Measurements from ENCODE around the gene ABCF3. TPM values are rescaled to one million over a fixed set of nuclear protein-coding genes. Genes with fewer than 3 reads are reported as not detected.
A peak's percentile ranks its signal among the peaks of the same experiment; 100 is the strongest.

ABCF3 gene
- total and polyA plus RNA-seq, 2 of the 13 experiments (the other 11 are each of a cell fraction or from before 2014, with no cell fraction given): 38.8 to 46.5 TPM

DNA sequence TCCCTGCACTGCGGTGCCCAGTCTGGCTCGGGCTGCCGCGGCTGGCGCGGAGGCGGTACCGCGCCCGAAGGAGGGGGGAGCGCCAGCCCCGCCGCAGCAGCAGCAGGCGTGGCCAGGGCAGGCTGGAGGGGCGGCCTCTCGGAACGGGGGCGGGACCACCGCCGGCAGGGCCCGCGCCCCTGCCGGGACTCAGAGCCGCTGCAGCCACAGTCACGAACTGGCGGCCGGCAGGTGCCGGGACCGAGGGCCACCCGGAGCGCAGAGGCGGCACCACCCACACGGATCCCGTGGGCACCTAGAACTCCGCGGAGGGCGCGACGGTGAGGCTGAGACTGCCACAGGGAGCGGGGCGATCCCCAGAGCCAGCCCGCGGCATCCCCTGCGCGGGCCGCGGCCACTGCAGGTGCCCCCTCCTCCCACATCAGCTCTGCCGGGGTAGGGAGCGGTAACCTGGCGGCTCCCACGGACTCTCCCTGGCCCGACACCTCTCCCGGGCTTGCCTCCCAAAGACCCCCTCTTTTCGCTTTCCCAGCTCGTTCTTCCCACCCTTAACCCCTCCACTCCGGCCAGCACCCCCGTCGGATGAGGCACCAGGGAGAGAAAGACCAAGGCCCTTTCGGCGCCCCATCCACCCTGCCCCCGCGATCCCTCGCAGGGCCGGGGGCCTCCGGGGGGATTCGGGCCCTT is 43.5 kb downstream of the ABCF3 start, which contains the start of gene VWA5B2 (continued):
- TF ChIP-seq, protein P1, sequence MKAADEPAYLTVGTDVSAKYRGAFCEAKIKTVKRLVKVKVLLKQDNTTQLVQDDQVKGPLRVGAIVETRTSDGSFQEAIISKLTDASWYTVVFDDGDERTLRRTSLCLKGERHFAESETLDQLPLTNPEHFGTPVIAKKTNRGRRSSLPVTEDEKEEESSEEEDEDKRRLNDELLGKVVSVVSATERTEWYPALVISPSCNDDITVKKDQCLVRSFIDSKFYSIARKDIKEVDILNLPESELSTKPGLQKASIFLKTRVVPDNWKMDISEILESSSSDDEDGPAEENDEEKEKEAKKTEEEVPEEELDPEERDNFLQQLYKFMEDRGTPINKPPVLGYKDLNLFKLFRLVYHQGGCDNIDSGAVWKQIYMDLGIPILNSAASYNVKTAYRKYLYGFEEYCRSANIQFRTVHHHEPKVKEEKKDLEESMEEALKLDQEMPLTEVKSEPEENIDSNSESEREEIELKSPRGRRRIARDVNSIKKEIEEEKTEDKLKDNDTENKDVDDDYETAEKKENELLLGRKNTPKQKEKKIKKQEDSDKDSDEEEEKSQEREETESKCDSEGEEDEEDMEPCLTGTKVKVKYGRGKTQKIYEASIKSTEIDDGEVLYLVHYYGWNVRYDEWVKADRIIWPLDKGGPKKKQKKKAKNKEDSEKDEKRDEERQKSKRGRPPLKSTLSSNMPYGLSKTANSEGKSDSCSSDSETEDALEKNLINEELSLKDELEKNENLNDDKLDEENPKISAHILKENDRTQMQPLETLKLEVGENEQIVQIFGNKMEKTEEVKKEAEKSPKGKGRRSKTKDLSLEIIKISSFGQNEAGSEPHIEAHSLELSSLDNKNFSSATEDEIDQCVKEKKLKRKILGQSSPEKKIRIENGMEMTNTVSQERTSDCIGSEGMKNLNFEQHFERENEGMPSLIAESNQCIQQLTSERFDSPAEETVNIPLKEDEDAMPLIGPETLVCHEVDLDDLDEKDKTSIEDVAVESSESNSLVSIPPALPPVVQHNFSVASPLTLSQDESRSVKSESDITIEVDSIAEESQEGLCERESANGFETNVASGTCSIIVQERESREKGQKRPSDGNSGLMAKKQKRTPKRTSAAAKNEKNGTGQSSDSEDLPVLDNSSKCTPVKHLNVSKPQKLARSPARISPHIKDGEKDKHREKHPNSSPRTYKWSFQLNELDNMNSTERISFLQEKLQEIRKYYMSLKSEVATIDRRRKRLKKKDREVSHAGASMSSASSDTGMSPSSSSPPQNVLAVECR (CRISPR knock-in tag; IDR thresholded peaks at IDR 0.05; ENCODE audit: borderline replicate concordance): 0 out of 2 replicates have a peak, but pooled peaks have one; percentile 0
- TF ChIP-seq STAT5B (CRISPR knock-in tag; IDR thresholded peaks at IDR 0.05): no peak
- TF ChIP-seq, protein P2, sequence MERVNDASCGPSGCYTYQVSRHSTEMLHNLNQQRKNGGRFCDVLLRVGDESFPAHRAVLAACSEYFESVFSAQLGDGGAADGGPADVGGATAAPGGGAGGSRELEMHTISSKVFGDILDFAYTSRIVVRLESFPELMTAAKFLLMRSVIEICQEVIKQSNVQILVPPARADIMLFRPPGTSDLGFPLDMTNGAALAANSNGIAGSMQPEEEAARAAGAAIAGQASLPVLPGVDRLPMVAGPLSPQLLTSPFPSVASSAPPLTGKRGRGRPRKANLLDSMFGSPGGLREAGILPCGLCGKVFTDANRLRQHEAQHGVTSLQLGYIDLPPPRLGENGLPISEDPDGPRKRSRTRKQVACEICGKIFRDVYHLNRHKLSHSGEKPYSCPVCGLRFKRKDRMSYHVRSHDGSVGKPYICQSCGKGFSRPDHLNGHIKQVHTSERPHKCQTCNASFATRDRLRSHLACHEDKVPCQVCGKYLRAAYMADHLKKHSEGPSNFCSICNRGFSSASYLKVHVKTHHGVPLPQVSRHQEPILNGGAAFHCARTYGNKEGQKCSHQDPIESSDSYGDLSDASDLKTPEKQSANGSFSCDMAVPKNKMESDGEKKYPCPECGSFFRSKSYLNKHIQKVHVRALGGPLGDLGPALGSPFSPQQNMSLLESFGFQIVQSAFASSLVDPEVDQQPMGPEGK (CRISPR knock-in tag; IDR thresholded peaks at IDR 0.05): peak; percentile 64
- 0 out of 2 replicates have a peak, but pooled peaks have one; percentile 17 for TF ChIP-seq ZZZ3 (CRISPR knock-in tag; IDR thresholded peaks at IDR 0.05; ENCODE audit: borderline replicate concordance)
- no peak for TF ChIP-seq POLR2A (IDR thresholded peaks at IDR 0.05; ENCODE audit: insufficient read depth in 1 of 2, low read depth in 2 of 2, low read length in 2 of 2)
- TF ChIP-seq BORCS8-MEF2B (CRISPR knock-in tag; IDR thresholded peaks at IDR 0.05): no peak
- TF ChIP-seq REPIN1 (CRISPR knock-in tag; IDR thresholded peaks at IDR 0.05; ENCODE audit: borderline replicate concordance, low read depth): no peak
- TF ChIP-seq TRIM24 (CRISPR knock-in tag; IDR thresholded peaks at IDR 0.05): no peak
- peak; percentile 67; the same call in 1 of the 2 replicates for TF ChIP-seq ZNF329 (CRISPR knock-in tag; IDR thresholded peaks at IDR 0.05; ENCODE audit: low read depth)
- TF ChIP-seq FOXP1 (IDR thresholded peaks at IDR 0.05): no peak
- no peak for TF ChIP-seq FOXP1 (CRISPR knock-in tag; IDR thresholded peaks at IDR 0.05)
- TF ChIP-seq ZNF296 (CRISPR knock-in tag; conservative IDR thresholded peaks at IDR 0.05): no peak
- TF ChIP-seq, protein P3, sequence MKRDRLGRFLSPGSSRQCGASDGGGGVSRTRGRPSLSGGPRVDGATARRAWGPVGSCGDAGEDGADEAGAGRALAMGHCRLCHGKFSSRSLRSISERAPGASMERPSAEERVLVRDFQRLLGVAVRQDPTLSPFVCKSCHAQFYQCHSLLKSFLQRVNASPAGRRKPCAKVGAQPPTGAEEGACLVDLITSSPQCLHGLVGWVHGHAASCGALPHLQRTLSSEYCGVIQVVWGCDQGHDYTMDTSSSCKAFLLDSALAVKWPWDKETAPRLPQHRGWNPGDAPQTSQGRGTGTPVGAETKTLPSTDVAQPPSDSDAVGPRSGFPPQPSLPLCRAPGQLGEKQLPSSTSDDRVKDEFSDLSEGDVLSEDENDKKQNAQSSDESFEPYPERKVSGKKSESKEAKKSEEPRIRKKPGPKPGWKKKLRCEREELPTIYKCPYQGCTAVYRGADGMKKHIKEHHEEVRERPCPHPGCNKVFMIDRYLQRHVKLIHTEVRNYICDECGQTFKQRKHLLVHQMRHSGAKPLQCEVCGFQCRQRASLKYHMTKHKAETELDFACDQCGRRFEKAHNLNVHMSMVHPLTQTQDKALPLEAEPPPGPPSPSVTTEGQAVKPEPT (CRISPR knock-in tag; IDR thresholded peaks at IDR 0.05; ENCODE audit: low read depth): no peak
- no peak for TF ChIP-seq ZNF562 (CRISPR knock-in tag; IDR thresholded peaks at IDR 0.05; ENCODE audit: borderline replicate concordance)
- TF ChIP-seq PCBP1 (IDR thresholded peaks at IDR 0.05; ENCODE audit: borderline replicate concordance, low read depth, low read length): 0 out of 2 replicates have a peak, but pooled peaks have one; percentile 50
- TF ChIP-seq SNAI1 (CRISPR knock-in tag; IDR thresholded peaks at IDR 0.05; ENCODE audit: borderline replicate concordance): no peak
- peak; percentile 30; the same call in 1 of the 2 replicates for TF ChIP-seq RBFOX2 (IDR thresholded peaks at IDR 0.05; ENCODE audit: low read depth, low read length)
- TF ChIP-seq POLR2AphosphoS5 (IDR thresholded peaks at IDR 0.05; ENCODE audit: low read depth, low read length): no peak
- no peak for TF ChIP-seq HIVEP1 (CRISPR knock-in tag; IDR thresholded peaks at IDR 0.05)
- TF ChIP-seq SALL1 (CRISPR knock-in tag; IDR thresholded peaks at IDR 0.05): peak; percentile 31; the same call in 1 of the 2 replicates
- TF ChIP-seq SIN3A (IDR thresholded peaks at IDR 0.05; ENCODE audit: borderline replicate concordance, low read depth, low read length): no peak
- TF ChIP-seq NFIB (CRISPR knock-in tag; IDR thresholded peaks at IDR 0.05; ENCODE audit: borderline replicate concordance): no peak
- TF ChIP-seq TGIF2 (CRISPR knock-in tag; IDR thresholded peaks at IDR 0.05): no peak
- no peak for TF ChIP-seq ZNF432 (CRISPR knock-in tag; IDR thresholded peaks at IDR 0.05; ENCODE audit: borderline replicate concordance)

All from HepG2 (cell line).